OCI-LY3 (cell line): ENCODE data around the gene PDE4D.

Experiments used
- CTCF ChIP-seq: fragments of 200-600, 300-600 bp; sonication (generic); IDR thresholded peaks from 2 replicates; pipeline ENCODE4 v1.5.1; 2014; ENCODE audit warnings: antibody characterized with exemption, low read length, low read depth
- EZH2phosphoT487 ChIP-seq: fragments of 200-600 bp; shearing (Covaris generic); IDR thresholded peaks from 2 replicates; pipeline ENCODE4 v1.6.1; 2018; ENCODE audit warnings: antibody characterized with exemption, mixed run types, low read depth

- no peak for TF ChIP-seq CTCF
- TF ChIP-seq EZH2phosphoT487, result no peak
Measured at GRCh38 chr5:59682542-59682941, 211.0 kb downstream of the PDE4D start.
